ENCODE measurements around the gene NRXN3.

- TF ChIP-seq RAD21 (IDR thresholded peaks at IDR 0.05) (no peak), CTCF (IDR thresholded peaks at IDR 0.05; ENCODE audit: low read depth, low read length, missing input control) (no peak)
These were observed 924.8 kb downstream of the NRXN3 start for GRCh38 chr14:79094951-79095350.
